ENCODE data around the gene PPIB.

PPIB gene

DNA sequence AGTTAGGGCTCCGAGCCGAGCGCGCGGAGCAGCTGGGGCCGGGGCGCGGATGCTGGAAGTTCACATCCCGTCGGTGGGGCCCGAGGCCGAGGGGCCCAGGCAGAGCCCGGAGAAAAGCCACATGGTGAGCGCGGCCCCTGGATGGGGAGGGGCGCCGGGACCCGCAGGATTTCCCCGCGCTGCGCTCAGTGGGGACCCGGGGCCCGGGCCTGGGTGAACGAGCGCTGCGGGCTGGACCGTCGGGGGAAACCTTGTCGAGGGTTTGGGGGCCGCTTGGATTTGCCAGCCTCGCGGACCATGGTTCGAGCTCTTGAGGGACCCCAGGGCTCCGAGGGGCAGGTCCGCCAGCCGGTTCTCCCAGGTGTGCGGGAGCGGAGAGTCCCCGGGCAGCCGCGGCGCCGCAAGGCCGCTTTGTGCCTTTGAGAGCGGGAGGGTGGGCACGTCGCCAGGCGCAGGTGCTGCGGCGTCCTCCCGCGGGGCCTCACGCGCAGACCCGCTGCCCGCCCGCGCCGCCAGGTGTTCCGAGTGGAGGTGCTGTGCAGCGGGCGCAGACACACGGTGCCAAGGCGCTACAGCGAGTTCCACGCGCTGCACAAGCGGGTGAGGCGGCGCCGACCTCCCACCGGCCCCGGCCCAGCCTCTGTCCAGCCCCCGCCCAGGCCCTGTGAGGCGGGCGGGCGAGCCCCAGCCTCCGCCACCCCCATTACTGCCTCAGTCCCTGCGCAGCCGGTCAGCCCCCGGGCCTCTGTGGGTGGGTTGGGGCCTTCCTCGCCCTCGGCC is 10.9 kb downstream of the PPIB start, which contains the start of gene SNX22:
SNX22 (plus strand) TSS at position 5 of the 780 bp plus-strand sequence; CDS start at position 50, 45 bp downstream.
- TF ChIP-seq L3MBTL2 (conservative IDR thresholded peaks at IDR 0.05) (no peak), FOXK2 (IDR thresholded peaks at IDR 0.05) (no peak), FOXA1 (IDR thresholded peaks at IDR 0.05) (no peak), HDGF (IDR thresholded peaks at IDR 0.05; ENCODE audit: borderline replicate concordance) (no peak), SUZ12 (IDR thresholded peaks at IDR 0.05) (no peak), FOXM1 (IDR thresholded peaks at IDR 0.05; ENCODE audit: borderline replicate concordance) (no peak), SP1 (IDR thresholded peaks at IDR 0.05) (no peak), BHLHE40 (IDR thresholded peaks at IDR 0.05; ENCODE audit: borderline replicate concordance) (no peak), TARDBP (IDR thresholded peaks at IDR 0.05) (no peak), ARNT (IDR thresholded peaks at IDR 0.05) (no peak), NFRKB (IDR thresholded peaks at IDR 0.05) (no peak), ELF4 (IDR thresholded peaks at IDR 0.05) (no peak), LEF1 (IDR thresholded peaks at IDR 0.05; ENCODE audit: borderline replicate concordance) (no peak), CTBP1 (IDR thresholded peaks at IDR 0.05; ENCODE audit: borderline replicate concordance) (no peak)
- TF ChIP-seq, protein P1, sequence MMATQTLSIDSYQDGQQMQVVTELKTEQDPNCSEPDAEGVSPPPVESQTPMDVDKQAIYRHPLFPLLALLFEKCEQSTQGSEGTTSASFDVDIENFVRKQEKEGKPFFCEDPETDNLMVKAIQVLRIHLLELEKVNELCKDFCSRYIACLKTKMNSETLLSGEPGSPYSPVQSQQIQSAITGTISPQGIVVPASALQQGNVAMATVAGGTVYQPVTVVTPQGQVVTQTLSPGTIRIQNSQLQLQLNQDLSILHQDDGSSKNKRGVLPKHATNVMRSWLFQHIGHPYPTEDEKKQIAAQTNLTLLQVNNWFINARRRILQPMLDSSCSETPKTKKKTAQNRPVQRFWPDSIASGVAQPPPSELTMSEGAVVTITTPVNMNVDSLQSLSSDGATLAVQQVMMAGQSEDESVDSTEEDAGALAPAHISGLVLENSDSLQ (IDR thresholded peaks at IDR 0.05): no peak
- POLR2A ChIA-PET: interaction anchor here (2.3 kb wide), 1 partner anchor 11 kb away, joined by 9 read pairs; the partner anchor contains the start of gene PPIB
- CTCF ChIA-PET: interaction anchor here (0.6 kb wide), 1 partner anchor 535 kb away, joined by 3 read pairs; no protein-coding TSS in a partner anchor
- no peak for DNase-seq (ENCODE audit: extremely low spot score)

DNA sequence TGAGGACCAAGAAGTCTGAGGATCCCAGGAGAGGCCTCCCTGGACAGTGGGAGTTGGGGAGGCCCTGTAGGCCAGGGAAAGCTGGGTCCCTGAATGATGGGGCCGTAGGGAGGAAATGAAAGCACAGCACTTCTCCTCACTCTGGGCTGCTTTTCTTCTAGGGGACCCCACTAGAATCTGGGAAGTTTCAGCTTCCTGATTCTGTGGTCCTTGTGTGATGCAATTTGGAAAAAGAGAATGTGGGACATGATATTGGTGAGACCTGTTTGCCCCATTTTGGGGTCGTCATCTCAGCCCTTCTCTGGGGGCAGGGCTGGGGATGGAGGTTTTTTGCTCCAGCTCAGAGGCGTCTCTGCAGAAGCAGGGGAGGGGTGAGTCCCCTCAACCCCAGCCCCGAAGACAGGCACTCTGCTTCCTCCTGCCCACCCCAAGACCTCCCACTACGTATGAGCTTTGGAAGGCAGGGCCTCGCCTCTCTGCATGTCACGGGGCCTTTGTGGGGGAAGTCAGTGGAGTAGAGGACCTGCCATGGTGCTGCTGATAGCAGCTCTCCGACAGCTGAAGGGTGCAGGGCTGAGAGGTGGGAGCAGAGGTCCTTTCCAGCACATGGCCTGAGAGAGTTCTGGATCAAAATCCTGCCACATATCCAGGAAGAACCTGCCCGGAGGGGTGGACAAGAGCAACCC is 12.8 kb downstream of the PPIB start:
- CTCF ChIA-PET: interaction anchor here (0.5 to 1.4 kb wide), 5 partner anchors 13 to 474 kb away, joined by 4 to 6 read pairs (median 4); partner anchors contain the start of gene PPIB
- POLR2A ChIA-PET: interaction anchor here (2.3 kb wide), 1 partner anchor 13 kb away, joined by 9 read pairs; the partner anchor contains the start of gene PPIB
- DNase-seq (ENCODE audit: extremely low spot score): no peak
- TF ChIP-seq TARDBP (IDR thresholded peaks at IDR 0.05) (no peak), HDGF (IDR thresholded peaks at IDR 0.05; ENCODE audit: borderline replicate concordance) (no peak), SP1 (IDR thresholded peaks at IDR 0.05) (no peak), ZNF384 (IDR thresholded peaks at IDR 0.05) (no peak), NFRKB (IDR thresholded peaks at IDR 0.05) (no peak), ARNT (IDR thresholded peaks at IDR 0.05) (no peak), L3MBTL2 (conservative IDR thresholded peaks at IDR 0.05) (no peak), CTBP1 (IDR thresholded peaks at IDR 0.05; ENCODE audit: borderline replicate concordance) (no peak), FOXA1 (IDR thresholded peaks at IDR 0.05) (no peak), FOXK2 (IDR thresholded peaks at IDR 0.05) (no peak), FOXM1 (IDR thresholded peaks at IDR 0.05; ENCODE audit: borderline replicate concordance) (no peak), ELF4 (IDR thresholded peaks at IDR 0.05) (no peak)

DNA sequence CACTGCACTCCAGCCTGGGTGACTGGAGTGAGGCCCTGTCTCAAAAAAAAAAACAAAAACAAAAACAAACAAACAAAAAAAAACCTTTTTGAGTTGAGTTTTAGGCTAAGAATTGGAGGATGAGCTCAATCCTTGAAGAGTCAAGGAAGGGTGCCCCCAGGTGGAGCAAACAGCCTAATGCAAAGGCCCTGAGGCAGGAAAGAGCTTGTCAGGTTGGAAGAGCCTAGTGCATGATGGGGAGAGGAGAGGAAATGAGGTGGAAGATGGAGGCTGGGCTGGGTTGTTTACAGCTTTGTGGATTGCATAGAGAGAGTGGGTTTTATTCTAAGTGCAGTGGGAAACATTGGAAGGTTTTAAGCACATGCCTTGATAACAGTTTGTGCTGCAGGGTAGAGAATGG is 13.4 kb downstream of the PPIB start:
- no peak for TF ChIP-seq CTBP1 (IDR thresholded peaks at IDR 0.05; ENCODE audit: borderline replicate concordance)
- TF ChIP-seq SUZ12 (IDR thresholded peaks at IDR 0.05): no peak
- no peak for TF ChIP-seq BHLHE40 (IDR thresholded peaks at IDR 0.05; ENCODE audit: borderline replicate concordance)
- TF ChIP-seq SP1 (IDR thresholded peaks at IDR 0.05): no peak
- no peak for TF ChIP-seq FOXK2 (IDR thresholded peaks at IDR 0.05)
- no peak for TF ChIP-seq LEF1 (IDR thresholded peaks at IDR 0.05; ENCODE audit: borderline replicate concordance)
- DNase-seq (ENCODE audit: extremely low spot score): no peak
- POLR2A ChIA-PET: interaction anchor here (1.3 kb wide), 1 partner anchor 56 kb away, joined by 8 read pairs; the partner anchor contains the start of gene CIAO2A
- CTCF ChIA-PET: interaction anchor here (0.5 to 1.4 kb wide), 5 partner anchors 14 to 473 kb away, joined by 4 to 6 read pairs (median 4); partner anchors contain the start of gene PPIB

DNA sequence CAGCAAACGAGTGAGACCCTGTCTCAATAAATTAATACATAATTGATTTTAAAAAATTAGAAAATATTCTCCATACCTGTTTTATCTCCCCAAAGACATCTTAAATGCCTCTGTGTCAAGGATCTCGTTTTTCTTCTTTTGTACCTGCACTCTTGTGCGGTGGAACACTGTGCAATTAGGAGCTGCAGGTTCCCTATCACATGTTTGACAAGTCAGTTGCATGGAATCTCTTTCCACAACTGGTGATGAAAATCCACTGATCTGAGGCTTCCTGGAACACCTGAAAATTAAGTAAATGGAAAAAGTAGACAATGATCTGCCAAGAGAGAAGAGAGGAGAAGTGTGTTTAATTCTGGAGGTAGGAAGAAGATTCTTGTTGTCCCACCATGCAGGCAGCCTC is 14.2 kb downstream of the PPIB start:
- TF ChIP-seq HDGF (IDR thresholded peaks at IDR 0.05; ENCODE audit: borderline replicate concordance): no peak
- TF ChIP-seq LEF1 (IDR thresholded peaks at IDR 0.05; ENCODE audit: borderline replicate concordance): no peak
- no peak for TF ChIP-seq FOXA1 (IDR thresholded peaks at IDR 0.05)
- no peak for TF ChIP-seq CTBP1 (IDR thresholded peaks at IDR 0.05; ENCODE audit: borderline replicate concordance)
- TF ChIP-seq, protein P1 (IDR thresholded peaks at IDR 0.05): no peak
- no peak for TF ChIP-seq SP1 (IDR thresholded peaks at IDR 0.05)
- no peak for TF ChIP-seq NFRKB (IDR thresholded peaks at IDR 0.05)
- no peak for TF ChIP-seq ELF4 (IDR thresholded peaks at IDR 0.05)
- no peak for TF ChIP-seq SUZ12 (IDR thresholded peaks at IDR 0.05)
- no peak for DNase-seq (ENCODE audit: extremely low spot score)
- POLR2A ChIA-PET: interaction anchor here (1.3 kb wide), 1 partner anchor 55 kb away, joined by 8 read pairs; the partner anchor contains the start of gene CIAO2A
- CTCF ChIA-PET: interaction anchor here (0.7 to 1.4 kb wide), 2 partner anchors 44 to 49 kb away, joined by 4 to 7 read pairs; no protein-coding TSS in a partner anchor

DNA sequence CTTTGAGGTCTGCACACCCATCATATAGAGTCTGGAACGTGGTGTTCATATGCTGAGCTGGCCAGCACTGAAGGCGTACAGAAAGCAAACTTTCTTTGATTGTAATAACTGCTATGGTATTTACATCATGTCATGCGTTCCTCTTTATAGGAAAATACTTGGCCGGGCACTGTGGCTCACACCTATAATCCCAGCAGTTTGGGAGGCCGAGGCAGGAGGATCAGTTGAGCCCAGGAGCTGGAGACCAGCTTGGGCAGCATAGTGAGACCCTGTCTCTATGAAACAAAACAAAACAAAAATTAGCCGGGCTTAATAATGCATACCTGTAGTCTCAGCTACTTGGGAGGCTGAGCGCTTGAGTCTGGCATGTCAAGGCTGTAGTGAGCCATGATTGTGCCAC is 14.7 kb downstream of the PPIB start:
- TF ChIP-seq CTBP1 (IDR thresholded peaks at IDR 0.05; ENCODE audit: borderline replicate concordance) (no peak), NFRKB (IDR thresholded peaks at IDR 0.05) (no peak), ARNT (IDR thresholded peaks at IDR 0.05) (no peak), ZNF384 (IDR thresholded peaks at IDR 0.05) (no peak), SP1 (IDR thresholded peaks at IDR 0.05) (no peak), SUZ12 (IDR thresholded peaks at IDR 0.05) (no peak), ELF4 (IDR thresholded peaks at IDR 0.05) (no peak), L3MBTL2 (conservative IDR thresholded peaks at IDR 0.05) (no peak), FOXM1 (IDR thresholded peaks at IDR 0.05; ENCODE audit: borderline replicate concordance) (no peak), BHLHE40 (IDR thresholded peaks at IDR 0.05; ENCODE audit: borderline replicate concordance) (no peak), LEF1 (IDR thresholded peaks at IDR 0.05; ENCODE audit: borderline replicate concordance) (no peak), TARDBP (IDR thresholded peaks at IDR 0.05) (no peak), FOXK2 (IDR thresholded peaks at IDR 0.05) (no peak), FOXA1 (IDR thresholded peaks at IDR 0.05) (no peak), HDGF (IDR thresholded peaks at IDR 0.05; ENCODE audit: borderline replicate concordance) (no peak)
- TF ChIP-seq, protein P1 (IDR thresholded peaks at IDR 0.05): no peak
- POLR2A ChIA-PET: interaction anchor here (1.3 kb wide), 1 partner anchor 55 kb away, joined by 8 read pairs; the partner anchor contains the start of gene CIAO2A
- no peak for DNase-seq (ENCODE audit: extremely low spot score)
- CTCF ChIA-PET: interaction anchor here (0.6 to 0.7 kb wide), 2 partner anchors 14 to 49 kb away, joined by 4 to 7 read pairs; no protein-coding TSS in a partner anchor
